Liver (tissue), 9 donors: ENCODE data around the gene PARD3. TPM values are rescaled to one million over a fixed set of nuclear protein-coding genes. Genes with fewer than 3 reads are reported as not detected.

Experiments used
- DNase-seq: peaks from one replicate; pipeline ENCODE4 v3.0.0-alpha.2; 2017; ENCODE audit warnings: low spot score
- H3K27ac ChIP-seq, 2 donors: one replicate each; pipeline ENCODE4 v1.7.0; 2013; ENCODE audit warnings: inconsistent platforms in 2 of 2, low read length in 2 of 2, control low read depth in 1 of 2, low read depth in 1 of 2, mild to moderate bottlenecking in 1 of 2
- H3K27me3 ChIP-seq, 4 donors: one replicate each; pipeline versions ENCODE4 v1.6.1 to v1.7.0; 2013; ENCODE audit warnings: low read length in 3 of 4, inconsistent platforms in 1 of 4, mild to moderate bottlenecking in 1 of 4, moderate library complexity in 1 of 4; ENCODE audit not compliant: control insufficient read depth in 4 of 4, insufficient read depth in 4 of 4
- H3K36me3 ChIP-seq, 4 donors: one replicate each; pipeline versions ENCODE4 v1.6.1 to v1.7.0; 2013; ENCODE audit warnings: low read length in 3 of 4, mild to moderate bottlenecking in 3 of 4, low read depth in 1 of 4, moderate library complexity in 1 of 4; ENCODE audit not compliant: control insufficient read depth in 4 of 4, insufficient read depth in 3 of 4
- H3K4me1 ChIP-seq, 4 donors: one replicate each; pipeline versions ENCODE4 v1.6.1 to v1.7.0; 2013; ENCODE audit warnings: low read length in 3 of 4, mild to moderate bottlenecking in 3 of 4, moderate library complexity in 1 of 4; ENCODE audit not compliant: control insufficient read depth in 4 of 4, insufficient read depth in 4 of 4
- H3K4me3 ChIP-seq, 3 donors: one replicate each; pipeline versions ENCODE4 v1.6.1 to v1.7.0; 2013; ENCODE audit warnings: low read length in 3 of 3, control low read depth in 1 of 3, low read depth in 1 of 3, mild to moderate bottlenecking in 1 of 3
- H3K9ac ChIP-seq, 2 donors: one replicate each; pipeline ENCODE4 v1.7.0; 2013; ENCODE audit warnings: low read length in 2 of 2, mild to moderate bottlenecking in 2 of 2, moderate library complexity in 2 of 2, control low read depth in 1 of 2, low read depth in 1 of 2
- H3K9me3 ChIP-seq, 4 donors: one replicate each; pipeline versions ENCODE4 v1.6.1 to v1.7.0; 2013; ENCODE audit warnings: low read length in 3 of 4; ENCODE audit not compliant: control insufficient read depth in 4 of 4
- ATF3 ChIP-seq: IDR thresholded peaks from 2 replicates; pipeline ENCODE4 v1.6.1; 2016; ENCODE audit warnings: antibody characterized with exemption
- EGR1 ChIP-seq, 2 donors: IDR thresholded peaks; 2 replicates each; pipeline ENCODE4 v1.6.1; 2016 to 2018; ENCODE audit warnings: antibody characterized with exemption in 2 of 2, low read depth in 2 of 2
- FOXA1 ChIP-seq: IDR thresholded peaks from 2 replicates; pipeline ENCODE4 v1.6.1; 2016; ENCODE audit warnings: antibody characterized with exemption
- FOXA2 ChIP-seq: IDR thresholded peaks from 2 replicates; pipeline ENCODE4 v1.6.1; 2016; ENCODE audit warnings: antibody characterized with exemption
- GABPA ChIP-seq, 2 donors: IDR thresholded peaks in 1 of 2; conservative IDR thresholded peaks in 1 of 2; 2 replicates each; pipeline ENCODE4 v1.6.1; 2016; ENCODE audit warnings: antibody characterized with exemption in 2 of 2, mild to moderate bottlenecking in 1 of 2, moderate library complexity in 1 of 2
- HNF4A ChIP-seq, 2 donors: conservative IDR thresholded peaks; 2 replicates each; pipeline ENCODE4 v1.6.1; 2016; ENCODE audit warnings: antibody characterized with exemption in 2 of 2, mild to moderate bottlenecking in 2 of 2
- HNF4G ChIP-seq: IDR thresholded peaks from 2 replicates; pipeline ENCODE4 v1.6.1; 2016; ENCODE audit warnings: antibody characterized with exemption
- JUND ChIP-seq, 2 donors: IDR thresholded peaks; 2 replicates each; pipeline ENCODE4 v1.6.1; 2016; ENCODE audit warnings: antibody characterized with exemption in 2 of 2
- MAX ChIP-seq: IDR thresholded peaks from 2 replicates; pipeline ENCODE4 v1.6.1; 2016; ENCODE audit warnings: antibody characterized with exemption
- NR2F2 ChIP-seq: IDR thresholded peaks from 2 replicates; pipeline ENCODE4 v1.6.1; 2016; ENCODE audit warnings: antibody characterized with exemption
- RAD21 ChIP-seq, 2 donors: IDR thresholded peaks; 2 replicates each; pipeline ENCODE4 v1.6.1; 2016; ENCODE audit warnings: antibody characterized with exemption in 2 of 2, mild to moderate bottlenecking in 2 of 2
- RXRA ChIP-seq, 2 donors: IDR thresholded peaks; 2 replicates each; pipeline ENCODE4 v1.6.1; 2017 to 2018; ENCODE audit warnings: antibody characterized with exemption in 2 of 2, mild to moderate bottlenecking in 1 of 2
- SP1 ChIP-seq: IDR thresholded peaks from 2 replicates; pipeline ENCODE4 v1.6.1; 2018; ENCODE audit warnings: antibody characterized with exemption, mild to moderate bottlenecking
- TAF1 ChIP-seq: conservative IDR thresholded peaks from 2 replicates; pipeline ENCODE4 v1.6.1; 2016; ENCODE audit warnings: antibody characterized with exemption, mild to moderate bottlenecking
- YY1 ChIP-seq: IDR thresholded peaks from 2 replicates; pipeline ENCODE4 v1.6.1; 2016; ENCODE audit warnings: antibody characterized with exemption, mild to moderate bottlenecking
- WGBS: extraction: QIAGEN DNeasy Blood & Tissue Kit; methylation state at CpG from one replicate; pipeline ENCODE4 v1.1.7; 2013; 5-methylcytosine and 5-hydroxymethylcytosine counted together
- polyA plus RNA-seq, 2 donors: library from polyadenylated mRNA; stranded (reverse) in 1 of 2; unstranded in 1 of 2; fragments of 200-250 nt in 1 of 2; fragments of >200 nt in 1 of 2; fragmentation: Nextera tagmentation in 1 of 2; extraction: Ambion mirVana in 1 of 2; gene quantifications; one replicate each; pipeline versions ENCODE4 v1.2.1 to v1.2.3, GENCODE V29; 2013 to 2015
- total RNA-seq, 2 donors: library from RNA; depleted of rRNA; stranded (reverse); fragments of >200 nt; gene quantifications; one replicate each; pipeline ENCODE4 v1.2.3, GENCODE V29; 2014
- TF ChIP-seq, protein P1 (sequence below): fragments of 150-350 bp; IDR thresholded peaks from 2 replicates; pipeline ENCODE4 v1.5.1; 2017; ENCODE audit warnings: improper control_type of control experiment, low read depth, low read length; ENCODE audit not compliant: missing input control
- TF ChIP-seq, protein P2 (sequence below): IDR thresholded peaks from 2 replicates; pipeline ENCODE4 v1.6.1; 2016; ENCODE audit warnings: antibody characterized with exemption
- TF ChIP-seq, protein P3 (sequence below): IDR thresholded peaks from 2 replicates; pipeline ENCODE4 v1.6.1; 2016; ENCODE audit warnings: antibody characterized with exemption, mild to moderate bottlenecking
- donor health status: healthy.
- donor health status: healthy.
- donor health status: healthy.
- donor health status: healthy.
- donor health status: healthy.

The PARD3 gene
- total and polyA plus RNA-seq, 4 donors: 12.3 to 43.8 (median 13.5) TPM

GRCh38 chr10:34360984-34361383, 454.1 kb downstream of the PARD3 start:
- no peak overlapping the region for H3K4me3 ChIP-seq
- WGBS: 92% methylated on average over 3 of the region's 3 CpGs

GRCh38 chr10:34359435-34359813, 455.7 kb downstream of the PARD3 start:
- H3K4me1 ChIP-seq: peaks cover 0 to 2% (median under 1%) of the 10 kb centered on the region in 4 donors
- WGBS: 94% methylated on average over 4 of the region's 4 CpGs
- no peak overlapping the region for H3K27ac ChIP-seq
- H3K9me3 ChIP-seq: no peaks in the 10 kb centered on the region
- no peak overlapping the region for H3K4me3 ChIP-seq
- no peaks in the 10 kb centered on the region for H3K27me3 ChIP-seq
- peaks cover 0 to 18% (median 8%) of the 10 kb centered on the region in 4 donors for H3K36me3 ChIP-seq
- no peak overlapping the region for H3K9ac ChIP-seq
- no peak for TF ChIP-seq SP1
- DNase-seq: no peak

More at GRCh38 chr10:34360984-34361383, 454.1 kb downstream of the PARD3 start:
- H3K4me1 ChIP-seq: peaks cover 0 to 5% (median 2%) of the 10 kb centered on the region in 4 donors
- TF ChIP-seq GABPA (IDR thresholded peaks at IDR 0.05 in 1 of 2, conservative IDR thresholded peaks at IDR 0.05 in 1 of 2): no peak
- no peak for TF ChIP-seq ATF3
- TF ChIP-seq NR2F2: no peak
- no peak for TF ChIP-seq FOXA2
- TF ChIP-seq JUND (IDR thresholded peaks at IDR 0.05): no peak
- no peak for TF ChIP-seq FOXA1
- no peak for TF ChIP-seq SP1
- no peak for TF ChIP-seq RAD21 (IDR thresholded peaks at IDR 0.05)
- no peak for TF ChIP-seq HNF4G
- peaks cover 0 to 14% (median 8%) of the 10 kb centered on the region in 4 donors for H3K36me3 ChIP-seq
- H3K9me3 ChIP-seq: no peaks in the 10 kb centered on the region
- no peaks in the 10 kb centered on the region for H3K27me3 ChIP-seq
- no peak for DNase-seq
- H3K9ac ChIP-seq: no peak overlapping the region
- H3K27ac ChIP-seq: no peak overlapping the region

DNA sequence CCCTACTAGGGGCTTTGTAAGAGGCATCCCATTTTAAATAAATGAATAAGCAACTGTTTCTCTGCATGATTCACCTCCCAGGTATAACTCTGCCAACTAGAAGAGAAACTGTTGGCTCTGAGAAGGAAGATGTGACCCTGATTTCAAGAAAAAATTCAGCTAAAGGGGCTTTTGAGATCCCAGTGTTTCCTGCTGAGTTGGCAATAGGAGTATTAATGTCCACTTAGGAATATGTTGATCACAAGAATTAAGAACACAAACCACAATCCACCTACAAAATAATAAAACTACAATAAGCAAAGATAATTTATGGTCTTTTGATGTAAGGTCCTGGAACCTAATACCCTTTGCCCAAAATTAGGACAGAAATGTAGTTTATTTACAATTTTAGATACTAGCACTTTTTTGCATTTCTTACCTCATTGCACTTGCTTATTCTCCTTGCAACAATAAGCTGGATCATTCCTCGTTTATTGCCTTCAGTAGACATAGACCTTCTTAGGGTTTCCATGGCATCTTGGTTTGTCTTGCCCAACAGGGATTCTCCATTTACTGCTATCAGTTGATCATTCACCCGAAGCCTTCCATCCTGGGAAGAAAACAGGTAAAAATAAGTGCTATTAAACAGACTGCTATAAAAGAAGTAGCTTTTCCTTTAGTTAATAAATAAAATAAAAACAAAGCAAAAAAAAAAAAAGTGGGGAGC, 456.2 kb downstream of the PARD3 start:
- H3K9ac ChIP-seq: no peak overlapping the region
- no peak overlapping the region for H3K4me3 ChIP-seq
- TF ChIP-seq TAF1 (no peak), ATF3 (no peak), NR2F2 (no peak), RXRA (IDR thresholded peaks at IDR 0.05) (no peak), EGR1 (IDR thresholded peaks at IDR 0.05; ENCODE audit: low read depth in 2 of 2) (no peak), MAX (no peak), GABPA (IDR thresholded peaks at IDR 0.05 in 1 of 2, conservative IDR thresholded peaks at IDR 0.05 in 1 of 2) (no peak), FOXA1 (no peak), SP1 (no peak), HNF4G (no peak), RAD21 (IDR thresholded peaks at IDR 0.05) (no peak), HNF4A (conservative IDR thresholded peaks at IDR 0.05) (no peak), YY1 (no peak), FOXA2 (no peak), JUND (IDR thresholded peaks at IDR 0.05) (no peak)
- TF ChIP-seq, protein P1, sequence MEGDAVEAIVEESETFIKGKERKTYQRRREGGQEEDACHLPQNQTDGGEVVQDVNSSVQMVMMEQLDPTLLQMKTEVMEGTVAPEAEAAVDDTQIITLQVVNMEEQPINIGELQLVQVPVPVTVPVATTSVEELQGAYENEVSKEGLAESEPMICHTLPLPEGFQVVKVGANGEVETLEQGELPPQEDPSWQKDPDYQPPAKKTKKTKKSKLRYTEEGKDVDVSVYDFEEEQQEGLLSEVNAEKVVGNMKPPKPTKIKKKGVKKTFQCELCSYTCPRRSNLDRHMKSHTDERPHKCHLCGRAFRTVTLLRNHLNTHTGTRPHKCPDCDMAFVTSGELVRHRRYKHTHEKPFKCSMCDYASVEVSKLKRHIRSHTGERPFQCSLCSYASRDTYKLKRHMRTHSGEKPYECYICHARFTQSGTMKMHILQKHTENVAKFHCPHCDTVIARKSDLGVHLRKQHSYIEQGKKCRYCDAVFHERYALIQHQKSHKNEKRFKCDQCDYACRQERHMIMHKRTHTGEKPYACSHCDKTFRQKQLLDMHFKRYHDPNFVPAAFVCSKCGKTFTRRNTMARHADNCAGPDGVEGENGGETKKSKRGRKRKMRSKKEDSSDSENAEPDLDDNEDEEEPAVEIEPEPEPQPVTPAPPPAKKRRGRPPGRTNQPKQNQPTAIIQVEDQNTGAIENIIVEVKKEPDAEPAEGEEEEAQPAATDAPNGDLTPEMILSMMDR: no peak
- TF ChIP-seq, protein P2, sequence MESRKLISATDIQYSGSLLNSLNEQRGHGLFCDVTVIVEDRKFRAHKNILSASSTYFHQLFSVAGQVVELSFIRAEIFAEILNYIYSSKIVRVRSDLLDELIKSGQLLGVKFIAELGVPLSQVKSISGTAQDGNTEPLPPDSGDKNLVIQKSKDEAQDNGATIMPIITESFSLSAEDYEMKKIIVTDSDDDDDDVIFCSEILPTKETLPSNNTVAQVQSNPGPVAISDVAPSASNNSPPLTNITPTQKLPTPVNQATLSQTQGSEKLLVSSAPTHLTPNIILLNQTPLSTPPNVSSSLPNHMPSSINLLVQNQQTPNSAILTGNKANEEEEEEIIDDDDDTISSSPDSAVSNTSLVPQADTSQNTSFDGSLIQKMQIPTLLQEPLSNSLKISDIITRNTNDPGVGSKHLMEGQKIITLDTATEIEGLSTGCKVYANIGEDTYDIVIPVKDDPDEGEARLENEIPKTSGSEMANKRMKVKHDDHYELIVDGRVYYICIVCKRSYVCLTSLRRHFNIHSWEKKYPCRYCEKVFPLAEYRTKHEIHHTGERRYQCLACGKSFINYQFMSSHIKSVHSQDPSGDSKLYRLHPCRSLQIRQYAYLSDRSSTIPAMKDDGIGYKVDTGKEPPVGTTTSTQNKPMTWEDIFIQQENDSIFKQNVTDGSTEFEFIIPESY: no peak
- TF ChIP-seq, protein P3, sequence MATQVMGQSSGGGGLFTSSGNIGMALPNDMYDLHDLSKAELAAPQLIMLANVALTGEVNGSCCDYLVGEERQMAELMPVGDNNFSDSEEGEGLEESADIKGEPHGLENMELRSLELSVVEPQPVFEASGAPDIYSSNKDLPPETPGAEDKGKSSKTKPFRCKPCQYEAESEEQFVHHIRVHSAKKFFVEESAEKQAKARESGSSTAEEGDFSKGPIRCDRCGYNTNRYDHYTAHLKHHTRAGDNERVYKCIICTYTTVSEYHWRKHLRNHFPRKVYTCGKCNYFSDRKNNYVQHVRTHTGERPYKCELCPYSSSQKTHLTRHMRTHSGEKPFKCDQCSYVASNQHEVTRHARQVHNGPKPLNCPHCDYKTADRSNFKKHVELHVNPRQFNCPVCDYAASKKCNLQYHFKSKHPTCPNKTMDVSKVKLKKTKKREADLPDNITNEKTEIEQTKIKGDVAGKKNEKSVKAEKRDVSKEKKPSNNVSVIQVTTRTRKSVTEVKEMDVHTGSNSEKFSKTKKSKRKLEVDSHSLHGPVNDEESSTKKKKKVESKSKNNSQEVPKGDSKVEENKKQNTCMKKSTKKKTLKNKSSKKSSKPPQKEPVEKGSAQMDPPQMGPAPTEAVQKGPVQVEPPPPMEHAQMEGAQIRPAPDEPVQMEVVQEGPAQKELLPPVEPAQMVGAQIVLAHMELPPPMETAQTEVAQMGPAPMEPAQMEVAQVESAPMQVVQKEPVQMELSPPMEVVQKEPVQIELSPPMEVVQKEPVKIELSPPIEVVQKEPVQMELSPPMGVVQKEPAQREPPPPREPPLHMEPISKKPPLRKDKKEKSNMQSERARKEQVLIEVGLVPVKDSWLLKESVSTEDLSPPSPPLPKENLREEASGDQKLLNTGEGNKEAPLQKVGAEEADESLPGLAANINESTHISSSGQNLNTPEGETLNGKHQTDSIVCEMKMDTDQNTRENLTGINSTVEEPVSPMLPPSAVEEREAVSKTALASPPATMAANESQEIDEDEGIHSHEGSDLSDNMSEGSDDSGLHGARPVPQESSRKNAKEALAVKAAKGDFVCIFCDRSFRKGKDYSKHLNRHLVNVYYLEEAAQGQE: no peak
- peaks cover 0 to 20% (median 8%) of the 10 kb centered on the region in 4 donors for H3K36me3 ChIP-seq
- H3K27ac ChIP-seq: no peak overlapping the region
- H3K9me3 ChIP-seq: no peaks in the 10 kb centered on the region
- WGBS: 87% methylated on average over 2 of the region's 2 CpGs
- no peaks in the 10 kb centered on the region for H3K27me3 ChIP-seq
- DNase-seq: no peak
- H3K4me1 ChIP-seq: no peaks in the 10 kb centered on the region
